Muscle layer of duodenum (tissue), 2 donors: ENCODE data around the gene SELP.

Experiments used
- H3K27ac ChIP-seq: one replicate; pipeline ENCODE4 v1.7.0; 2013; ENCODE audit warnings: mild to moderate bottlenecking, low read length
- H3K27me3 ChIP-seq: one replicate; pipeline ENCODE4 v1.7.0; 2013; ENCODE audit warnings: low read depth, mild to moderate bottlenecking, control low read depth, low read length
- H3K36me3 ChIP-seq, 2 donors: one replicate each; pipeline ENCODE4 v1.7.0; 2013; ENCODE audit warnings: low read length in 2 of 2, control low read depth in 1 of 2, mild to moderate bottlenecking in 1 of 2; ENCODE audit not compliant: insufficient read depth in 2 of 2, control insufficient read depth in 1 of 2
- H3K4me1 ChIP-seq, 2 donors: one replicate each; pipeline ENCODE4 v1.7.0; 2013; ENCODE audit warnings: low read length in 2 of 2, mild to moderate bottlenecking in 2 of 2, control low read depth in 1 of 2, moderate library complexity in 1 of 2; ENCODE audit not compliant: insufficient read depth in 2 of 2, control insufficient read depth in 1 of 2
- H3K4me3 ChIP-seq, 2 donors: one replicate each; pipeline ENCODE4 v1.7.0; 2013; ENCODE audit warnings: low read length in 2 of 2, low read depth in 1 of 2, mild to moderate bottlenecking in 1 of 2
- H3K9me3 ChIP-seq, 2 donors: one replicate each; pipeline ENCODE4 v1.7.0; 2013; ENCODE audit warnings: low read length in 2 of 2, control low read depth in 1 of 2, mild to moderate bottlenecking in 1 of 2; ENCODE audit not compliant: control insufficient read depth in 1 of 2
- donor health status: healthy.

The SELP gene

DNA sequence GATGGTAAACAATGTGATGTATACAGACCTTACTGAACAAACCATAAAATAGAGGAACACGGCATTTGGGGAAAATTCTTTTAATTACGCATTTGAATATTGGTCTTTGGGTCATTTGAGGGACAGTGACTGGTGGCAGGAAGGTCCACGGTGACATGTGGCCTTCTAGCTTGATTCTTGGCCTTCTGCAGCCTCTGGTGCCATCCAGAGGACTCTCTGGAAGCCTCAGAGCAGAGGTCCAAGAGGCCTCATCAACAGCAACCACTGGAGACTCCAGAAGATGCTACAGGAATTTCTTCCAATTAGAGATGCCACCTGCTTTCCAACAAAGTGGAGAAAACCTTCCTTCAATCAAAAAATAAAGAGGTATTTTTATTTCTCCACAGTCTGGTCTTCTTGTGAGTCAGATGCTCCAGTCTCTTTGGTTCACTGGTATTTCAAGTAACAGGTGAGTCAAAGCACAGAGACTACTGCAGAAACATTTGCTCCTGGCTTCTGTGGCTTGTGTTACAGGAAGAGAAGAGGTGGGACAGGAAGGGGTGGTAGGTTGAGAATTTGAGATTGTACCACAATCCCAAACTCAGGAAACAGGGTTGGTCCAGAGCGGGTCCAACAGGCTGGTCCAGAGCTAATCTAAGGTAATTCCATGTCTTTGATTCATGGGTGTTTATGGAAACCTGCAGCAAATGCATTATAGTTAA, 41.0 kb downstream of the SELP start:
- Histone ChIP-seq H3K27me3 (no peaks in the 10 kb centered on the region), H3K4me3 (no peak overlapping the region), H3K36me3 (no peaks in the 10 kb centered on the region), H3K4me1 (peaks cover 6 to 9% of the 10 kb centered on the region in 2 donors), H3K9me3 (no peaks in the 10 kb centered on the region), H3K27ac (no peak overlapping the region)

DNA sequence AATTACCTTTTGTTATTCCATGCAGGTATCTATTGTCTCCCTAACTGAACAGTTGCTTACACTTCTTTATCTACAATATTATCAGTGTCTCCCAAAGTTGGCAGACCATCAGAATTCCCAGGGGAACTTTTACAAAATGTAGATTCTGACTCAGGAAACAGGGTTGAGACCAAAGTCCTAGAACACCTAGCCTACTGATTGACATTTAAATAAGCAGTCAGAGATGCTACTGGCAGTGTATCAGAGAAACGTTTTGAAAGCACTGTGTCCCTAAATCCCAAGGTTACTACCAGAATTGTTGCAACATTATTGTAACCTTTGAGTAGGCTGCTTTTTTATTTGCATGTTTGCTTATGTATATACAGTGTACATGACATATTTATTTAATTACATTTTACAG, 41.8 kb downstream of the SELP start:
- no peaks in the 10 kb centered on the region for H3K9me3 ChIP-seq
- H3K27ac ChIP-seq, result no peak overlapping the region
- no peak overlapping the region for H3K4me3 ChIP-seq
- no peaks in the 10 kb centered on the region for H3K36me3 ChIP-seq
- H3K4me1 ChIP-seq, result peaks cover 6 to 9% of the 10 kb centered on the region in 2 donors
- no peaks in the 10 kb centered on the region for H3K27me3 ChIP-seq

DNA sequence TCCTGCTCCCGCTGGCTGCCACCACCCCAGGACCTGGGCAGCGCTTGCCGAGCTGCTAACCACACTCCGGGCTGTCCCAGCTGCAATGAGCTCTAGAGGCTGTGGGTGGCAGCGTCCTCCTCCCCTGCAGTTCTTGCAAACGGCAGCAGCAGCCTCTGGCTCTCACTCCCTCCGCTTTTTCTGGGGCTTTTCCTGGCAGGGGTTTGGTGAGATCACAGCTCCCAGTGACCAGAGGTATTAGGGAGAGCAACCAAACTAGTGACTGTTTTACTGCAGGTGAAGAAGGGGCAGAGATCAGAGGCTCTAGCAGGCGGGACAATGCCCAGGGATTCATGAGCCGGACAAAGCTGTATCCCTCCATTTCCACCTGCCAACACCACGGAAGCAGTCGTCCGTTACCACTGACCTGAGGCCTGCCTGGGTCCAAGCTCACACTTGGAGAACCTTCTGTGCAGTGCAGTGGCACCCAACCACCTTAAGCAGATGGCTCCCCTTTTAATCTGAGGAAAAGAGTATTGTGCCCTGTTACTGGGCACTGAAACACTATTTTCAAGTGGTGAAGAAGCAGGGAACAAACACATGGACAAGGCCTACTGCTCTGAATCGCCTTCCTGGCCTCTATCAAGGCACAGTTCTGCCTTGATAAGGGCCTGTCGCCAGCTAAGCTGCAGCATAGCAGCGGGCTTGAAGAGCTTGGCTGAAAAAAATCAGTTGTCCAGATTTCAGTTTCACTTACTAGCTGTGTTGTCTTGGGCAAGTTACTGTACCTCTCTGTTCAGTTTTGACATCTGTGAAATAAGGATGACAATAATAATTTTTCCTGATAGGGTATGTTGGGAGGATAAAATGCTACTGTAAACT, 43.3 kb downstream of the SELP start, which contains the start of gene F5:
Gene F5, minus strand, starts transcription at position 87 of the 861 bp plus-strand sequence. CDS start 95 bp downstream, outside the sequence.
- peak within 1 kb of the TSS; percentile 40 to 47 for H3K4me3 ChIP-seq
- no peaks in the 10 kb centered on the region for H3K9me3 ChIP-seq
- H3K36me3 ChIP-seq, result no peaks in the 10 kb centered on the region
- peak within 1 kb of the TSS; percentile 49 for H3K27ac ChIP-seq
- peaks cover 6 to 9% of the 10 kb centered on the region in 2 donors for H3K4me1 ChIP-seq
- H3K27me3 ChIP-seq, result no peaks in the 10 kb centered on the region

DNA sequence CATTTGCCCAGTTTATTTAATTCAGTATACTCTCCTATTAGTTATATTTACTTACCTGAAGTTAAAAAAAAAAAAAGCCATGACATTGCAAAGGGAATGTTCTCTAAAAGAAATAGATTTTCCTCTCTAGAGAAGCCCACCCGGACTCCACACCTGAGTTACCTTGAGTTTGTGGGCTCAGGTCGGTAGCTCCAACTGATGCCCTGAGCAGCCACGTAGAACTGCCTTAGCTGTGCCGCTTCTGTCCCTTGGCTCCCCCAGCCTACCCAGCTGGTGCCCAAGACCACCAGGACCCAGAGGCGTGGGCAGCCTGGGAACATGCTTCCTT, 43.9 kb downstream of the SELP start:
- Histone ChIP-seq H3K27me3 (no peaks in the 10 kb centered on the region), H3K4me3 (peak overlapping the region; percentile 40 to 47), H3K27ac (peak overlapping the region; percentile 49), H3K4me1 (peaks cover 6 to 9% of the 10 kb centered on the region in 2 donors), H3K36me3 (no peaks in the 10 kb centered on the region), H3K9me3 (no peaks in the 10 kb centered on the region)

DNA sequence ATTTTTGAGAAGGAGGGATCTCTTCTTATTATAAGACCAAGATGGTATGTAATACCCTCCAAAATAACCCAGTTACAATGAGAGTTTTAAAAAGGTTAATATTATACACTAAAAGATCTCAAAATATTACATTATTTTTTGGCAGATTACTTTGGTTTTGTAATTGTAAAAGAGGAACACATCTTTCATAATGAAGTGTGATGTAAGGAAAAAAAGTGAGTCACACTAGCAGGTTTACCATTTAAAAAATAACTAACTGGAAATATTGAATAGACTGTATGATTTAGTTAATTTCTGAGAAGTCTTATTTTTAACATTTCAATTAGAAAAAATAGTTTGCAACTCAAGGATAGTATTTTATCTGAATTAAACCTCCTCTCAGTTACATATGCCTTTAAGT, 44.7 kb downstream of the SELP start:
- no peaks in the 10 kb centered on the region for H3K36me3 ChIP-seq
- no peaks in the 10 kb centered on the region for H3K27me3 ChIP-seq
- H3K4me3 ChIP-seq, result no peak overlapping the region
- no peaks in the 10 kb centered on the region for H3K9me3 ChIP-seq
- H3K27ac ChIP-seq, result no peak overlapping the region
- peaks cover 6 to 9% of the 10 kb centered on the region in 2 donors for H3K4me1 ChIP-seq

DNA sequence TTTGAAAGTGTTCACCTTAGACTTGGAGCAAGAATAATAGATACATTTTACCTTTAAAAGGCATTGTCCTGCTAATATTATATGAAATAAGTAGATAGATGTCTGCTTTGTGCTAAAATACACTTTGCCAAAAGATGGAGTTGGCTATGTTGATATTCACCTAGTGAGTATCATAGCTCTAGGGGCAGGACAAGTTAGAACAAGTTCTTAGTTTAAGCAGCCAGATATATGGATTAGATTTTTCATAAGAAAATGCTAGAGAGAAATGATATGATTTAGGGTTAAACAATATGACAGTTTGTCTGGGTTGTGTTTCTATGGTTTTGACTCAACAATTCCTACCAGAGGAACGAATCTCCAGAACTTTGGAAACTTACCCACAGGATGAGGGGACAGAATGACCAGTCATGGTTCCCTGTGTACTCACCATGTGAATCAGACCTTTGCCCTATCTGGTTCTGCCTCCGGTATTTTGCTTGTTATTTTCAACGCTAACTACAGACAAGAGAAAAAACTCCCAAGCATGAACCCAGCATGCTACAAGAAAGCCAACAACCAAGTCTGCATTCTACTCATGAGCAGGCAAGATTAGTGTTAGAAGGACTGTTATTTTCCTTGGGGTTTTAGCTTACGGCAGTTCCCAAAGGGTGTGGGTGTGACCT, 45.3 kb downstream of the SELP start:
- Histone ChIP-seq H3K4me1 (peaks cover 6 to 9% of the 10 kb centered on the region in 2 donors), H3K9me3 (no peaks in the 10 kb centered on the region), H3K27me3 (no peaks in the 10 kb centered on the region), H3K27ac (no peak overlapping the region), H3K36me3 (no peaks in the 10 kb centered on the region), H3K4me3 (no peak overlapping the region)

DNA sequence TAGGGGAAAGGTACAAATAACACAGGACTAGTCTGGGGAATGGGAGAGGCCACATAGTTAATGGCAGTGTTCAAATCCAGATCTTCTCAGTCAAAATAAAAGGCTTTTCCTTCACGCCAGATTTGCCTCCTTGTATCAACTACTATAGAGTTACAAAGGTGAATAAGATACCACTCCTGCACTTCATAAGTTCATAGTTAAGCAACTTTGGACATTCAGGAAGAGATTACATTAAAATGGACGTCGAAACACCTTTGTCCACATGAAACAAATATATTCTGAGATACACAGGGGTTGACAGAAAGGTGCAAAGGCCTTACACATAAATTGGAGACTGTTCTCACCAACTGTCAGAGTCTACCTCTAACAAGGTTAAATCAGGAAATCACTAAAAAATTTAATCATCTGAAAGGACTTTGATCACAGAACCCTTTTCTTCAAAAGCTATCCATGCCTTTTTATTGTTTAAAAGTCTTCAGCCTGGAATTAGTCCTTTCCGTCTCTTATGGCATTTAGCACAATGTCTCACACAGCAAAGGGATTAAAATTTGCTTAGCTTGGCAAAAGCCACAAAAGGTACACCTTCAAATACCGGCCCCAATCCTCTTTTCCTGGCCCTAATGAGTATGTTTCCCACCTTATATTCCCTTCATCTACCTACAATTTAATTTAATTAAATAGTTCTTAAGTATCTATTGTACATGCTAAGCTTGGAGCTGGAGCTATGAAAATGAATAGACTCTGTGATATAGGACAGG, 51.8 kb downstream of the SELP start:
- Histone ChIP-seq H3K4me3 (no peak overlapping the region), H3K27me3 (no peaks in the 10 kb centered on the region), H3K9me3 (no peaks in the 10 kb centered on the region), H3K27ac (no peak overlapping the region), H3K36me3 (no peaks in the 10 kb centered on the region), H3K4me1 (no peaks in the 10 kb centered on the region)

DNA sequence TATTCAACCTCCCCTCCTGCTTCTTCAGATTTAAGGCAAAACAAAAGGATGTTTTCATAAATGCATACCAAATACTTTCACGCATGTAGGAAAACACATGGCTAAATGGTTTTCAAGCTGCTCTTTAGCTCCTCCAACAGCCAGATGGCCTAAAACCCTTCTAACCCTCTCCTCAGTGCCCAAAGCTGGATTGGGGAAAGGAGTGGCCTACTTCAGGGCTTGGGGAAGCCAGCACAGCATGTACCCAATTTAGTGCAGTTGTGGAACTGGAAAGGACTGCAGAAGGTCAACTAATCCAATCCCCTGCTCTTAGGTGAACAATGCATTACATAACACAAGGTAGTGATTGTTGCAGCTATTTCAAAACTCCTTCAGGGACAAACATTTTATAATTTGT, 53.0 kb downstream of the SELP start:
- H3K9me3 ChIP-seq, result no peaks in the 10 kb centered on the region
- H3K27ac ChIP-seq, result no peak overlapping the region
- H3K27me3 ChIP-seq, result no peaks in the 10 kb centered on the region
- H3K4me1 ChIP-seq, result no peaks in the 10 kb centered on the region
- no peak overlapping the region for H3K4me3 ChIP-seq
- no peaks in the 10 kb centered on the region for H3K36me3 ChIP-seq

DNA sequence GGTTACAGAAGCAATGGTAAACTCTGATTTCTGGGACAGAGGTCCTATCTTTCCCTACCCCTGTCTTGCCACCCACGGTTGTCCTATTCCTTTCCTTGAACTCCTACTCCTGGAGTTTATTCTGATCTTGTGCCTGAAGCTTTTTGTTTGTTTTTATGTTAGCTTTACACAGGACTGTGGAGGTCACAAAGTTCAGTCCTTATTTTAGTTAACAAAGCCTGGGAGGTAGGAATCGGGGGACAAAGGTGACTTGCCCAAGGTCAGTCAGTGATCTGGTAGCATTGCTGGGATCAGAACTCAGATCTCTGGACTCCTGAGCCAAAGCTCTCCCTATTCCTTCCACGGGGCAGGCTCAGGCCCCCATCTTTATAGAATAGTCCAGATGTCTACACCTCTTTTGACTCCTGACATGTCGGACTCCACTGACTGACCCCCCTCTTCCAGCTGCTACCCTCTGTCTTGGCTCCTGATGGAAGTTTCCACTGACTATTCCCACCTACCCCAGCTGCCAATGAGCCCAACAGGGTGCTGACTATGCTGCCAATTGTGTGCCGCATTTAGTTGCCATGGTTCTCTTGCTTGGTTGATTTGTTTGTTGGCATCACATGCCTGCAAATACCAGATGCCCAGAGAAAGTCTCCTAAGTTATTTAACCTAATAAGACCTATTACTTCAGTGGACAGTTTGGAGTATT, 53.5 kb downstream of the SELP start:
- Histone ChIP-seq H3K27me3 (no peaks in the 10 kb centered on the region), H3K36me3 (no peaks in the 10 kb centered on the region), H3K4me1 (no peaks in the 10 kb centered on the region), H3K9me3 (no peaks in the 10 kb centered on the region), H3K4me3 (no peak overlapping the region), H3K27ac (no peak overlapping the region)

DNA sequence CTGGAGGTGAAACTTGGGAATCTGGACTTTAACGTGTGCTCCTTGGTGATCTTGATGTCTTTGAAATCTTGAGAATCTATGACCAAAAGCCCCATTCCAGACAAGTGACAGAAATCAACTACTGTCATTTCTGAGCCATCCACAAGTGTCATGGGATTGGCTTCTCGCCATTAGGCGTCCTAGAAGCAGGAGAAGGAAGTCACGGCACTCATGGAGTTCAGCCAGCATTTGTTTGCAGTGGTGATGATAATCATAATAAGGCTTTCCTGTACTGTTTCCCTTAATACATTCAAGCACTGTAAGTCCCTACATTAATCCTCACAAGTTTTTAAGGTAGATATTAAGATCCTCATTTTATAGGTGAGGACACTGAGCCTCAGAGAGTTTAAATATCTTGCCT, 55.6 kb downstream of the SELP start:
- Histone ChIP-seq H3K27ac (no peak overlapping the region), H3K9me3 (no peaks in the 10 kb centered on the region), H3K27me3 (no peaks in the 10 kb centered on the region), H3K4me1 (no peaks in the 10 kb centered on the region), H3K36me3 (no peaks in the 10 kb centered on the region), H3K4me3 (no peak overlapping the region)
